Endothelial cell of umbilical vein (primary cell): Measurements from ENCODE around the gene CEP72. TPM values are rescaled to one million over a fixed set of nuclear protein-coding genes. Genes with fewer than 3 reads are reported as not detected.

Experiments
- BruUV-seq: library from RNA; stranded (reverse); fragments of 400-500 nt; replicated peaks from 2 replicates; lab custom pipeline; 2021; lab: Mats Ljungman, UMichigan
- CTCF ChIA-PET: fragments of 300-600, 350-600 bp; sonication (Branson Sonifier 250); formaldehyde crosslinking; loops from one replicate; lab custom pipeline; 2021; ENCODE audit warnings: antibody characterized with exemption, inconsistent platforms; lab: Charles Lee
- POLR2A ChIA-PET: fragments of 300-600, 350-600 bp; sonication (Branson Sonifier 250); formaldehyde crosslinking; loops from one replicate; lab custom pipeline; 2021; ENCODE audit warnings: antibody characterized with exemption, inconsistent platforms; lab: Charles Lee
- DNase-seq: peaks from one replicate; pipeline ENCODE4 v3.0.0-alpha.2; 2011; ENCODE audit warnings: low read depth, low spot score
- FAIRE-seq: peaks from 2 replicates; lab custom pipeline; 2011; peaks lifted over from hg19 to GRCh38; lab: Jason Lieb, UNC
- H2AFZ ChIP-seq: 2 replicates; pipeline ENCODE4 v1.6.0; 2012; ENCODE audit warnings: low read depth, low read length, control low read depth, inconsistent platforms
- H3K27ac ChIP-seq: 2 replicates; pipeline ENCODE4 v1.5.1; 2011; ENCODE audit warnings: low read depth, mild to moderate bottlenecking, control low read depth, low read length, moderate library complexity; ENCODE audit not compliant: insufficient read depth
- H3K27me3 ChIP-seq, 2 experiments: 2 replicates each; pipeline versions ENCODE4 v1.6.0 to v1.6.1; 2011; ENCODE audit warnings: low read length in 2 of 2, mixed read lengths in 1 of 2; ENCODE audit not compliant: control insufficient read depth in 2 of 2, insufficient read depth in 2 of 2
- H3K36me3 ChIP-seq, 2 experiments: 2 replicates in 1 of 2; 3 replicates in 1 of 2; pipeline ENCODE4 v1.5.1; 2011; ENCODE audit warnings: low read length in 2 of 2, mild to moderate bottlenecking in 1 of 2, moderate library complexity in 1 of 2; ENCODE audit not compliant: control insufficient read depth in 2 of 2, insufficient read depth in 2 of 2; ENCODE audit errors: extremely low read depth in 1 of 2
- H3K4me1 ChIP-seq: 3 replicates; pipeline ENCODE4 v1.5.1; 2011; ENCODE audit warnings: mild to moderate bottlenecking, low read length; ENCODE audit not compliant: control insufficient read depth, insufficient read depth; ENCODE audit errors: extremely low read depth
- H3K4me2 ChIP-seq: 2 replicates; pipeline ENCODE4 v1.6.1; 2011; ENCODE audit warnings: low read length, control low read depth, mixed read lengths; ENCODE audit not compliant: insufficient read depth
- H3K4me3 ChIP-seq, 3 experiments: fragments of 200-600 bp in 1 of 3; sonication (generic), shearing (Covaris generic) in 1 of 3; replicated peaks in 1 of 3; 2 replicates each; pipeline ENCODE4 v1.5.1; 2011 to 2016; ENCODE audit warnings: control low read depth in 3 of 3, low read length in 3 of 3, mild to moderate bottlenecking in 2 of 3, inconsistent platforms in 1 of 3, low read depth in 1 of 3, moderate library complexity in 1 of 3; ENCODE audit not compliant: insufficient read depth in 1 of 3
- H3K79me2 ChIP-seq: 2 replicates; pipeline ENCODE4 v1.6.0; 2012; ENCODE audit warnings: low read length, inconsistent platforms; ENCODE audit not compliant: control insufficient read depth, insufficient read depth
- H3K9ac ChIP-seq: replicated peaks from 2 replicates; pipeline ENCODE3; 2011; ENCODE audit warnings: low read length, control low read depth; ENCODE audit not compliant: insufficient read depth; ENCODE audit errors: extremely low read depth
- H3K9me1 ChIP-seq: replicated peaks from 3 replicates; pipeline ENCODE4 v1.6.0; 2011; ENCODE audit warnings: mild to moderate bottlenecking, low read length; ENCODE audit not compliant: control insufficient read depth, insufficient read depth; ENCODE audit errors: extremely low read depth
- H3K9me3 ChIP-seq: replicated peaks from 2 replicates; pipeline ENCODE4 v1.5.1; 2012; ENCODE audit warnings: low read length, inconsistent platforms; ENCODE audit not compliant: control insufficient read depth, insufficient read depth
- H4K20me1 ChIP-seq: replicated peaks from 2 replicates; pipeline ENCODE3; 2011; ENCODE audit warnings: mild to moderate bottlenecking, low read length; ENCODE audit not compliant: control insufficient read depth, insufficient read depth; ENCODE audit errors: extremely low read depth
- CTCF ChIP-seq, 2 donors: IDR thresholded peaks; 1 replicate in 1 of 2; 2 replicates in 1 of 2; pipeline ENCODE4 v1.5.1; 2011; ENCODE audit warnings: low read length in 2 of 2, mild to moderate bottlenecking in 2 of 2, moderate library complexity in 2 of 2, control low read depth in 1 of 2, inconsistent platforms in 1 of 2, low read depth in 1 of 2; ENCODE audit not compliant: insufficient read depth in 1 of 2; ENCODE audit errors: extremely low read depth in 1 of 2
- EZH2 ChIP-seq: IDR thresholded peaks from 2 replicates; pipeline ENCODE4 v1.6.1; 2012; ENCODE audit warnings: borderline replicate concordance, low read depth, mild to moderate bottlenecking, moderate library complexity, low read length, inconsistent platforms; ENCODE audit not compliant: severe bottlenecking
- FOS ChIP-seq: IDR thresholded peaks from 2 replicates; pipeline ENCODE4 v1.6.1; 2011; ENCODE audit warnings: mild to moderate bottlenecking, low read length, moderate library complexity, borderline replicate concordance; ENCODE audit not compliant: insufficient read depth
- GATA2 ChIP-seq: IDR thresholded peaks from 2 replicates; pipeline ENCODE4 v1.7.0; 2011; ENCODE audit warnings: low read depth, mild to moderate bottlenecking, moderate library complexity, mixed read lengths, low read length; ENCODE audit not compliant: insufficient read length, insufficient read depth
- JUN ChIP-seq: IDR thresholded peaks from 2 replicates; pipeline ENCODE4 v1.6.1; 2011; ENCODE audit warnings: borderline replicate concordance, low read depth; ENCODE audit not compliant: insufficient read length, insufficient read depth
- MAX ChIP-seq: IDR thresholded peaks from 2 replicates; pipeline ENCODE4 v1.6.1; 2011; ENCODE audit not compliant: insufficient read depth, insufficient read length
- MYC ChIP-seq: IDR thresholded peaks from one replicate; pipeline ENCODE4 v1.6.1; 2011; ENCODE audit warnings: mild to moderate bottlenecking, low read depth, low read length
- POLR2A ChIP-seq: IDR thresholded peaks from 2 replicates; pipeline ENCODE4 v1.6.1; 2012; ENCODE audit warnings: low read depth, mild to moderate bottlenecking, control low read depth, low read length
- POLR2AphosphoS5 ChIP-seq: IDR thresholded peaks from 2 replicates; pipeline ENCODE4 v1.6.1; 2012; ENCODE audit warnings: low read depth, mild to moderate bottlenecking, control low read depth, low read length, moderate library complexity; ENCODE audit not compliant: insufficient read depth
- dilution Hi-C: fragments of 300-500 bp; cut with MboI; formaldehyde crosslinking; loops from one replicate; pipeline ENCODE4 v1.15.0; 2019; ENCODE audit warnings: low sequenced_read_pairs; ENCODE audit not compliant: extremely low pct_ligation_motif_present
- intact Hi-C: fragments of 100-400 bp; cut with micrococcal nuclease; formaldehyde crosslinking; loops from one replicate; pipeline ENCODE4 v1.10.0; 2022
- polyA plus RNA-seq, 4 experiments: library from polyadenylated mRNA; depleted of rRNA in 3 of 4; stranded (reverse) in 3 of 4; unstranded in 1 of 4; fragments of >200 nt; gene quantifications; 2 replicates each; pipeline versions ENCODE4 v1.2.1 to v1.2.3, GENCODE V29; 2011 to 2012; ENCODE audit warnings: missing spikeins in 1 of 4
- total RNA-seq: library from RNA; stranded (reverse); gene quantifications from 2 replicates; pipeline ENCODE4 v1.2.3, GENCODE V29; 2021

Gene CEP72
- total and polyA plus RNA-seq, 2 donors (not counting 3 experiments of a cell fraction or from before 2014, with no cell fraction given), result 2.9 to 9.5 TPM

- H3K9ac ChIP-seq, result no peak overlapping the region
- no peak overlapping the region for H3K4me3 ChIP-seq
- DNase-seq (no peak), FAIRE-seq (no peak)
- intact Hi-C loops, result no loop called here
- H3K4me2 ChIP-seq, result no peak overlapping the region
- no peaks in the 10 kb centered on the region for H3K4me1 ChIP-seq
- H4K20me1 ChIP-seq, result no peaks in the 10 kb centered on the region
- no peaks in the 10 kb centered on the region for H3K9me1 ChIP-seq
- no peaks in the 10 kb centered on the region for H3K79me2 ChIP-seq
- CTCF ChIA-PET, result interaction anchor here (1.6 kb wide), 1 partner anchor 8 kb away, joined by 5 read pairs; no protein-coding TSS in a partner anchor
- H2AFZ ChIP-seq, result no peak overlapping the region
- dilution Hi-C loops, result no loop called here
- no TSS peak for BruUV-seq
- TF ChIP-seq FOS (no peak), GATA2 (no peak), EZH2 (no peak), MYC (no peak), MAX (no peak)
- POLR2A ChIA-PET, result no interaction called here
- H3K27ac ChIP-seq, result no peak overlapping the region
- H3K9me3 ChIP-seq, result no peaks in the 10 kb centered on the region
- no peaks in the 10 kb centered on the region for H3K36me3 ChIP-seq
- H3K27me3 ChIP-seq, result no peaks in the 10 kb centered on the region
These were observed 53.4 kb downstream of the CEP72 start for GRCh38 chr5:665541-665955.

DNA sequence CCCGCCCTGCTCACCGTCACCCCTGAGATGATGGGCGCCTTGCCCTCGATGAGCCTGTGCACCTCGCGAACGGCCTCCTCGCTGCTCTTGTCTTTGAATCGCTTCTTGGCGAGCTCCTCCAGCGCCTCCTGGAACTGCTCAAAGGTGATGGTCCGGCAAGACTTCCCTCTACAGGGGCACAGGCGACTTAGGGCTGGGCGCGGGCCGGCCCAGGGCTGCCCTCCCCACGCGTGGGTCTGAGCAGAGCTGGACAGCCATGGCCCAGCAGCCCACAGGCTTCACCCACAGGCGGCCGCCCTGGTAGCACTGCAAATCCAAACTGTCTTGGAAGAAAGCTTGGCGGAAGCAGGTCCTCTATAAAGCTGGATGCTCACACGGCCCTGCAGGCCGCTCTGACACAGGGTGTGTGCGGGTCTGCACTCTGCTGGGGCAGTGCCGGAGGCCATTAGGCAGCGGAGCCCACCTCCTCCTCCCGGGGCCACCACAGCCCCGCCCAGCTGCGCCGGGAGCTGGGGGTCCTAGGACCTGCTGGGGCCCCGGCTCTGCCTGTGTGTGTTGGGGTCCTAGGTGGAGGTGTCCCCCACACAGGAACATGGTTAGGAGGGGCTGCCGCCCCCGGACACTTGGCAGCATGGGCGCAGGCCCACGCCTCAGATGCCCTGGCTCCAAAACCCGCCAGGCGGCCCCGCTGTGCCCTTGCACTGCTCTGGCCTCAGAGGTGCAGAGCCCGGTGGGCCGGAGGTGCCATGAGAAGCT lies 54.0 kb downstream of the CEP72 start:
- Histone ChIP-seq H3K4me2 (no peak overlapping the region), H4K20me1 (no peaks in the 10 kb centered on the region), H3K9me3 (no peaks in the 10 kb centered on the region), H3K27me3 (no peaks in the 10 kb centered on the region), H3K9me1 (no peaks in the 10 kb centered on the region), H3K27ac (no peak overlapping the region), H3K79me2 (no peaks in the 10 kb centered on the region), H3K36me3 (no peaks in the 10 kb centered on the region), H2AFZ (no peak overlapping the region), H3K4me1 (no peaks in the 10 kb centered on the region), H3K9ac (no peak overlapping the region), H3K4me3 (no peak overlapping the region)
- DNase-seq (no peak), FAIRE-seq (no peak)
- ChIA-PET POLR2A (no interaction called here), CTCF (interaction anchor here (1.6 kb wide), 1 partner anchor 9 kb away, joined by 5 read pairs; no protein-coding TSS in a partner anchor)
- TF ChIP-seq FOS (no peak), GATA2 (no peak), MYC (no peak), CTCF (IDR thresholded peaks at IDR 0.05; ENCODE audit: extremely low read depth in 1 of 2, insufficient read depth in 1 of 2, low read depth in 1 of 2, low read length in 2 of 2) (no peak), JUN (no peak), POLR2A (no peak), POLR2AphosphoS5 (no peak), MAX (no peak), EZH2 (no peak)
- dilution Hi-C loops, result no loop called here
- no TSS peak for BruUV-seq
- intact Hi-C loops, result no loop called here
